ENCODE results near the gene TOLLIP. TPM values are rescaled to one million over a fixed set of nuclear protein-coding genes. Genes with fewer than 3 reads are reported as not detected.

TOLLIP gene
- total and polyA plus RNA-seq, 2 of the 4 experiments (the other 2 are of a cell fraction) = 19.7 to 42.9 TPM

- peaks cover 7% of the 10 kb centered on the region; the same call in 1 of the 2 replicates for H3K4me1 ChIP-seq (ENCODE audit: control insufficient read depth, insufficient read depth, low read length)
- no peak overlapping the region for H4K5ac ChIP-seq (ENCODE audit: low read depth, low read length)
- H4K8ac ChIP-seq (ENCODE audit: low read depth in 2 of 2, low read length in 2 of 2) = no peak overlapping the region
- H3K23ac ChIP-seq (ENCODE audit: low read depth, low read length) = no peak overlapping the region
- H3K27me3 ChIP-seq (ENCODE audit: control insufficient read depth, insufficient read depth, low read length) = peaks cover 4% of the 10 kb centered on the region
- H3K27ac ChIP-seq (ENCODE audit: insufficient read depth, low read length) = no peak overlapping the region
- dilution Hi-C loops (cut with HindIII; ENCODE audit: low sequenced_read_pairs, unreplicated experiment) (no loop called here), intact Hi-C loops (cut with micrococcal nuclease) (no loop called here), in situ Hi-C loops (cut with MboI; ENCODE audit: low sequenced_read_pairs) (no loop called here)
- no peak overlapping the region for H3K18ac ChIP-seq (ENCODE audit: low read depth, low read length)
- no peak overlapping the region for H2BK120ac ChIP-seq (ENCODE audit: low read depth, low read length)
- H3K56ac ChIP-seq (ENCODE audit: extremely low read depth, insufficient read depth, low read length) = no peak overlapping the region
- no TSS peak for BruUV-seq (replicated peaks)
- H2AK9ac ChIP-seq (replicated peaks; ENCODE audit: low read depth, low read length, poor library complexity) = no peak overlapping the region
- WGBS, 2 experiments (ENCODE audit: extremely low coverage in 2 of 2, insufficient read length in 1 of 2) = 73% methylated on average over 20 of the region's 33 CpGs; no CpG with 5 or more reads in 1 of the 2 experiments
- no peak overlapping the region for H3K4me3 ChIP-seq (ENCODE audit: insufficient read depth, low read depth, low read length)
- no peaks in the 10 kb centered on the region for H3K36me3 ChIP-seq (ENCODE audit: control insufficient read depth, insufficient read depth, low read length)
- no peaks in the 10 kb centered on the region for H3K79me1 ChIP-seq (ENCODE audit: low read depth in 1 of 2, low read length in 2 of 2)
- no peak overlapping the region for H3K4ac ChIP-seq (ENCODE audit: low read depth, low read length)
- DNase-seq = no peak
- no peak overlapping the region for H2BK20ac ChIP-seq (ENCODE audit: low read depth, low read length)
- no peaks in the 10 kb centered on the region for H4K20me1 ChIP-seq (ENCODE audit: insufficient read depth, low read length)
- no peak overlapping the region for H4K91ac ChIP-seq (ENCODE audit: insufficient read depth, low read depth, low read length)
- H2BK15ac ChIP-seq (ENCODE audit: low read depth, low read length) = no peak overlapping the region
- TF ChIP-seq NFE2L2 (IDR thresholded peaks at IDR 0.05; ENCODE audit: low read depth, low read length) (no peak), MXI1 (IDR thresholded peaks at IDR 0.05; ENCODE audit: borderline replicate concordance, low read depth, low read length) (no peak), BHLHE40 (IDR thresholded peaks at IDR 0.05; ENCODE audit: low read depth, low read length) (no peak), MAFK (IDR thresholded peaks at IDR 0.05; ENCODE audit: low read depth, low read length) (no peak), RAD21 (IDR thresholded peaks at IDR 0.05; ENCODE audit: low read length) (no peak), CHD1 (IDR thresholded peaks at IDR 0.05; ENCODE audit: low read depth, low read length) (no peak), FOS (IDR thresholded peaks at IDR 0.05; ENCODE audit: low read depth, low read length) (no peak), ELK1 (IDR thresholded peaks at IDR 0.05; ENCODE audit: borderline replicate concordance, low read depth, low read length) (no peak), POLR2A (IDR thresholded peaks at IDR 0.05; ENCODE audit: low read depth, low read length) (no peak), RCOR1 (IDR thresholded peaks at IDR 0.05; ENCODE audit: insufficient replicate concordance, low read length) (no peak), CEBPB (IDR thresholded peaks at IDR 0.05; ENCODE audit: low read depth, low read length) (no peak), SMC3 (IDR thresholded peaks at IDR 0.05; ENCODE audit: low read depth, low read length) (no peak)
- TF ChIP-seq, protein P1, sequence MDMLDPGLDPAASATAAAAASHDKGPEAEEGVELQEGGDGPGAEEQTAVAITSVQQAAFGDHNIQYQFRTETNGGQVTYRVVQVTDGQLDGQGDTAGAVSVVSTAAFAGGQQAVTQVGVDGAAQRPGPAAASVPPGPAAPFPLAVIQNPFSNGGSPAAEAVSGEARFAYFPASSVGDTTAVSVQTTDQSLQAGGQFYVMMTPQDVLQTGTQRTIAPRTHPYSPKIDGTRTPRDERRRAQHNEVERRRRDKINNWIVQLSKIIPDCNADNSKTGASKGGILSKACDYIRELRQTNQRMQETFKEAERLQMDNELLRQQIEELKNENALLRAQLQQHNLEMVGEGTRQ (IDR thresholded peaks at IDR 0.05; ENCODE audit: low read depth, low read length) = no peak
- H2AFZ ChIP-seq (replicated peaks; ENCODE audit: low read length, poor library complexity) = no peak overlapping the region
- ATAC-seq (ENCODE audit: low read depth) = no peak
- ChIA-PET POLR2A (ENCODE audit: unreplicated experiment) (no interaction called here), CTCF (no interaction called here)
- H3K4me2 ChIP-seq (ENCODE audit: low read depth, low read length) = no peak overlapping the region
- H2BK5ac ChIP-seq (ENCODE audit: low read depth, low read length, poor library complexity, severe bottlenecking) = no peak overlapping the region
- H3K9me1 ChIP-seq (ENCODE audit: insufficient read depth, low read length) = peaks cover 4% of the 10 kb centered on the region; the same call in 1 of the 2 replicates
- H3K14ac ChIP-seq (replicated peaks; ENCODE audit: low read depth, low read length) = no peak overlapping the region
- no peak overlapping the region for H2AK5ac ChIP-seq (ENCODE audit: low read depth, low read length)
- no peaks in the 10 kb centered on the region for H3K9me3 ChIP-seq (ENCODE audit: control insufficient read depth, insufficient read depth, low read length)
- no peak overlapping the region for H3K9ac ChIP-seq (ENCODE audit: low read depth, low read length)
Measured at GRCh38 chr11:1338201-1339065, 29.0 kb upstream of the TOLLIP start.

Data from IMR-90 (cell line).